GM13976 (cell line): ENCODE results near the gene TAF11.
"Not testable (repeated sequence)": the region's sequence is repeated elsewhere in the genome, so short reads cannot be mapped to it uniquely, and the experiment has no call there.

Source experiments
- DNase-seq: peaks from one replicate; pipeline ENCODE4 v3.0.0; 2012; ENCODE audit warnings: low spot score
- in situ Hi-C: fragments of 300-500 bp; cut with MboI; formaldehyde crosslinking; loops from one replicate; pipeline ENCODE4 v1.12.0; 2022; ENCODE audit warnings: low sequenced_read_pairs, mixed read lengths, inconsistent platforms; ENCODE audit not compliant: unreplicated experiment
- TF ChIP-seq, protein P1 (sequence below): IDR thresholded peaks from 2 replicates; pipeline ENCODE4 v1.5.1; 2012; ENCODE audit warnings: borderline replicate concordance, mild to moderate bottlenecking; ENCODE audit not compliant: insufficient read depth; ENCODE audit errors: extremely low read depth, missing control alignments, control extremely low read depth

Gene TAF11

DNA sequence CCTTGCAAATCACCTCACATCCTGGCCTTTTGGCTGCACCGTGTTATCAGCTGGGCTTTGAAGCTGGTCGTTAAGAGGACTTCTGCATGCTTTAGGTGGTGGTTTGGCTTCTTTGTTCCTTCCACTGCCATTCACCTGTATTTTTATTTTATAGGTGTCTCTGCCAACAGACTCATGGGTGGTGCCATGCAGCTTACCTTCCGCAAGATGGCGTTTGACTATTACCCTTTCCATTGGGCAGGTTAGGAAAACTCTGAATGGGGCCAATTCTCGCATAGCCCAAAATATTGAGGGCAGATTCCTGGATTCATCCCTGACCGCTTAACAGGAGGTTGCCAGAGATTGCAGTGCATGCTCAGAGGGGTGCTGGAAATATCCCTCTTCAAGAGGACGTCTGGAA lies 32.4 kb downstream of the TAF11 start:
- DNase-seq: no peak
- in situ Hi-C loops: no loop called here

DNA sequence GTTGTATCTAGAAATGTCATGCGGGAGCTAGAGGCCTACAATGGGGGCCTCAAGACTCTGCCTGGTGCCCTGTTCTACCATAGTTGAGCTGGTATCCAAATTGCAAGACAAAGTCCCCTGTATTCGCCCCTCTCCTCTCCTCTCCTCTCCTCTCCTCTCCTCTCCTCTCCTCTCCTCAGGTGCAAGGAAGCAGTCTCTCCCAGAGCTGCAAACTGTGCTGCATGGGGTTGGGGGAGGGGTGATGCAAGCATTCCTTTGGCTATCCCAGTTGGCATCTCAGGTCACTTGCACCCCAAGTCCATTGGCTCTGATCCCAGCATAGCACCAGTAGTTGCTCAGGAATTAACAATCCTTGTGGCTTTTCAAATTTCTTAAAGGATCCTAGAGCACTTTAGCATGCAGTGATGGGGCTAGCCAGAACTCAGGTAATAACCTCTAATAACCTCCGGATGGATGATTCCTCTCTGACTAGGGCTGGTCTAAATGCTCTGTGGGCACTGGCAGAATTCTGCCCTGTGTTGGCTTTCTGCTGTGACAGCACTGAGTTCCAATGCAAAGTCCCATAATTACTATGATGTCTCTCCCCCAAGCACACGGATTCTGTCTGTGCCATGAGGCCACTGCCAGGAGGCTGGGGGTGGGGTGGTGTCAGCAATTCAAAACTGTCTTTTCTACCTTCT lies 35.3 kb downstream of the TAF11 start:
- DNase-seq: no peak
- in situ Hi-C loops: no loop called here
- TF ChIP-seq, protein P1, sequence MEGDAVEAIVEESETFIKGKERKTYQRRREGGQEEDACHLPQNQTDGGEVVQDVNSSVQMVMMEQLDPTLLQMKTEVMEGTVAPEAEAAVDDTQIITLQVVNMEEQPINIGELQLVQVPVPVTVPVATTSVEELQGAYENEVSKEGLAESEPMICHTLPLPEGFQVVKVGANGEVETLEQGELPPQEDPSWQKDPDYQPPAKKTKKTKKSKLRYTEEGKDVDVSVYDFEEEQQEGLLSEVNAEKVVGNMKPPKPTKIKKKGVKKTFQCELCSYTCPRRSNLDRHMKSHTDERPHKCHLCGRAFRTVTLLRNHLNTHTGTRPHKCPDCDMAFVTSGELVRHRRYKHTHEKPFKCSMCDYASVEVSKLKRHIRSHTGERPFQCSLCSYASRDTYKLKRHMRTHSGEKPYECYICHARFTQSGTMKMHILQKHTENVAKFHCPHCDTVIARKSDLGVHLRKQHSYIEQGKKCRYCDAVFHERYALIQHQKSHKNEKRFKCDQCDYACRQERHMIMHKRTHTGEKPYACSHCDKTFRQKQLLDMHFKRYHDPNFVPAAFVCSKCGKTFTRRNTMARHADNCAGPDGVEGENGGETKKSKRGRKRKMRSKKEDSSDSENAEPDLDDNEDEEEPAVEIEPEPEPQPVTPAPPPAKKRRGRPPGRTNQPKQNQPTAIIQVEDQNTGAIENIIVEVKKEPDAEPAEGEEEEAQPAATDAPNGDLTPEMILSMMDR: no peak

More for the DNA sequence above, 32.4 kb downstream of the TAF11 start:
- TF ChIP-seq, protein P1: no peak

DNA sequence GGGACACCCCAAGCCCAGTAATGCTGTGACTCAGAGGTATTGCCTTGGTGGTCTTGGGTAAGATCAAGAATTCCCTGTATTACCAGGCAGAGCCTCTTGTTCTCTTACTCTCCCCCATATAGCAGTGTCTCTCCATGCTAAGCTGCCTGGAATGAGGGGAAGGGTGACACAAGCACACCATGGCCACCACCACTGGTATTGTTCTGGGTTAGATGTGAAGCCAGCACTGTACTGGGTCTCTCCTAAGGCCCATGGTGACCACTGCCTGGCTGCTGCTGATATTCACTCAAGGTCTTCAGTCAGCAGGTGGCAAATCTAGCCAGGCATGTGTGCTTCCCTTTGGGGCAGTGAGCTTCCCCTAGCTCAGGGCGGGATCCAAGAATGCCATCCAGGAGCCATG lies 36.5 kb downstream of the TAF11 start:
- in situ Hi-C loops: no loop called here
- TF ChIP-seq, protein P1: no peak
- no peak for DNase-seq

DNA sequence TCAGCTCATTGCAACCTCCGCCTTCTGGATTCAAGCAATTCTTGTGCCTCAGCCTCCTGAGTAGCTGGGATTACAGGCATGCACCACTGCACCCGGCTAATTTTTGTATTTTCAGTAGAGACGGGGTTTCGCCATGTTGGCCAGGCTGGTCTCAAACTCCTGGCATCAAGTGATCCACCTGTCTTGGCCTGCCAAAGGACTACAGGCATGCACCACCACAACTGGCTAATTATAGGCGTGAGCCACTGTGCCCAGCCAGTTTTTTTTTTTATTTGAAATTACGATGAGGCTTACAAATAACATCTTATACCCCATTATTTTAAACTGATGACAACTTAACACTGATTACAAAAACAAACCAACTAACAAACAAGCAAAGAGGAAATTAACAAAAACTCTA lies 38.8 kb downstream of the TAF11 start:
- in situ Hi-C loops, DNase-seq: not testable (repeated sequence)

DNA sequence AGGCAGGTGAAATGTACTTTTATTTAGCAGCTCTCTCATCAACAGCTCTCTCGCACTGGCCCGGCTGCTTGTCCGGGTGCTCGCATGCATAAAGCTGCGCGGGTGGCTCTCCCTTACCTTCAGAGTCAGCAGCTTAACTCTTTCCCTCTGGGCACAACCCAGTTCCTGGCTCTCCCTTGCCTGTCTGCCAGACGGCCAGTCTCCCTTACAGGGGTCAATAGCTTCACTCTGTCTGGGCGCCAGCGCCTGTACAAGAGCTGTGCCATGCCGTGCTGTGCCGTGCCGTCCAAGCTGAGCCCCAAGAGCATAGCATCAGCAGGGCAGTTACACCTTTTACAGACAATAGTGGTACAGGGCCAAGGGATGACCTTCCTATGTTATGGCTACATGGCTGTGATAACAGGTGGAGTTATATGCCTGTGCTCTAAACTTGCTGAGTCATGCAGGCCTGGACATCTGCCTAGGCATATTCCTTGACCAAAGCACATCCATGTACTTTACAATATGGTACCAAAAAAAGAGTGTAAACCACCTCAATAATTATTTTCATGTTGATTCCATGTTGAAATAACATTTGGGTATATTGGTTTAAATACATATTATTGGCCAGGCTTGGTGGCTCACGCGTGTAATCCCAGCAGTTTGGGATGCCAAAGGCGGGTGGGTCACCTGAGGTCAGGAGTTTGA lies 48.0 kb downstream of the TAF11 start:
- no peak for DNase-seq
- in situ Hi-C loops: no loop called here
- TF ChIP-seq, protein P1: no peak

DNA sequence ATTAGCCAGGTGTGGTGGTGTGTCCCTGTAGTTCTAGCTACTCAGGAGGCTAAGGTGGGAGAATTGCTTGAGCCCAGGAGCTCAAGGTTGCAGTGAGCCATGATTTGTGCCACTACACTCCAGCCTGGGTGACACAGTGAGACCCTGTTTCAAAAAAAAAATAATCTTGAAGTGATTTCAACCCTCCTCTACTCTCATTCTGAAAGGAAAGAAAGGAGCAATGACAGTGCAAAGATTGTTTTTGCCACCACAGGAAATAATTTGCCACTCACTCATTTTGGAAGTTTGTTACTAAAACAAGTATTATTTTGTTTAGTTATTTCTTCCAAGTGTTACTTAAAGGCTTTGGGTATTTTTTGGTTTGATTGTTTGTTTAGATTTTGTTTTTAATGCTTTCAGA lies 50.3 kb downstream of the TAF11 start:
- no peak for DNase-seq
- in situ Hi-C loops: no loop called here
- TF ChIP-seq, protein P1: no peak

DNA sequence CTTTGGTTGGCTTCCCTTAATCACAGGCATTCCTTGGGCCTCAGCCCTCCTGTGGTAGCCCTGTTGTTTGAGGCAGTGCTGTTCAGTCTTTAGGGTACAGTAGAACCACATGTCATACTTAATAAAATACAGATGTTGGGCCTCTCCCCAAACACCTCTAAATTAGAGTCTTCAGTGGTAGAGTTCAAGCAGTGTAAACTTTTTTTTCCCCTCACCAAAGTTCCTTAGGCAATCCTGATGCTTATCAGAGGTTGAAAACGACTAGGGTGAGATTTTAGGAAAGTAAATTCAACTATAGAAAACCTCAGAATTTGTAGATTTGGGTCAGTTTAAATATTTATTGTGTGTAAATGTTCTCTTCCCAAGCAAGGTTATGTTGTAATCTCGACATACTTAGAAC lies 51.4 kb downstream of the TAF11 start:
- in situ Hi-C loops: no loop called here
- DNase-seq: no peak
- TF ChIP-seq, protein P1: no peak
